SH-SY5Y (cell line): ENCODE results near the gene ZBTB20.

ENCODE experiments used
- GATA2 ChIP-seq: IDR thresholded peaks from 2 replicates; pipeline ENCODE4 v1.6.1; 2011; ENCODE audit warnings: mild to moderate bottlenecking, low read depth, low read length
- GATA3 ChIP-seq: IDR thresholded peaks from 2 replicates; pipeline ENCODE4 v1.6.1; 2011; ENCODE audit warnings: low read depth, mild to moderate bottlenecking, low read length, moderate library complexity

Gene ZBTB20

DNA sequence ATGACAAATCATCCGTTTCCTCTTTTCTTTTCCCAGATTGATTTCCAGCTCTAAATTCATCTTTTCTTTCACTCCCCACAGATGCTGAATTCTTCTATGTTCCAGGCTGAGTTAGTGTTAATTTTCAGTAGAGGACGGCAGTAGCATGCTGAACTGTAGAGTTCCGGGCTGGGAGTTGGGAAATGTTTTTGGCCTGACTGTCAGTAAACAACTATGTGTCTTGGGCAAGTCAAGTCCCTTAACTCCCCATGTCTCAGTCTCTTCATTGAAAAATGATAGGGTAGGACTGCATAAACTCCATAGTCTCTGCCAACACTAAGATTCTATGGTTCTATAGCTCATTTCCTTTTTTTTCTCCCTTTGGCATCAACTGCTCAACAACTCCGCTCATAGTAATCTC lies 519.3 kb downstream of the ZBTB20 start:
- TF ChIP-seq GATA3 (no peak), GATA2 (no peak)

DNA sequence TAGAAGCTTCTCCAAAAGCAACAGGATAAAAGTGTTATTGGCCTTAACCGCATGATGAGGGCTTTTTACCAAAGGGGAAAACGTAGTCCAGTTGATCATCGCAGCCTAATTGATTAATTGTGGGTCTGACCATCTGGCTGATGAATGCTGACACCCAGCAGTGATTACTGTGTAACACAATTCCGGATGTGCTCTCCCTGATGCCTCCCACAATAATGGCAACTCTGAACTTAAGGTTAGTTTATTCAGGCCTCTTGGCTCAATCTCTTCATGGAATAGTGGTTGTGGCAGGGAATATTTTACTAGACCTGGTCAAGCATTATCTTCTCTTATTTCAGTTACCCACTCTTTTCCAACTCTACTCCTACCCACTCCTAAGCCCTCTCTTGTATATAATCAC lies 520.3 kb downstream of the ZBTB20 start:
- no peak for TF ChIP-seq GATA2
- TF ChIP-seq GATA3, result no peak

DNA sequence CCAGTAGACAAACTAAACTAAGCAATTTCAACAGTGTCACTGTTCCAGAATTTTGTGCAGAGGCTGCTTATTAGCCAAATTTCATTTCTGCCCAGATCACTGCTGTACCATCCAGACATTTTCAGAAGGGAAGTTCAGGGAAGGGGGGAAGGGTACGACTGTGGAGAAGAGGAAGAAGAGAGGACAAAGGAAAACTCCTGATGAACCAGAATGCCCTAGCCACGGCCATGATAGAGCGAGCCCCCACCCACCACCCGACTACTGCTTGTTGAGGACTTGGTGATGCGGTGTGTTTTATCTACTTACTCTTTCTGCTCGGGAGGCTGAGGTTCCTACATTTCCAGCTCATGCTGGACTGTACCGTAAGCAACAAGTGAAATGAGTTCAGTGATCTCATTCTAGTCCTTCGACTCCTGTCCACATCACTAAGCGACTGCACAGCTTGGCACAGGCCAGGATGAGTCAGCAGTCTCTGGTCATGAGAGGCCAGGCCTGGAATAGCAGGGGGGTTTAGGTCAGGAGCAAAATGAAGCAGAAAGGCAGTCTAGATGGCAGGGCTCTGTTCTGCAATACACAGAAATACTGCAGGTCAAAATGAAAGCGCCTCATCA lies 522.4 kb downstream of the ZBTB20 start:
- TF ChIP-seq GATA3 (no peak), GATA2 (no peak)

DNA sequence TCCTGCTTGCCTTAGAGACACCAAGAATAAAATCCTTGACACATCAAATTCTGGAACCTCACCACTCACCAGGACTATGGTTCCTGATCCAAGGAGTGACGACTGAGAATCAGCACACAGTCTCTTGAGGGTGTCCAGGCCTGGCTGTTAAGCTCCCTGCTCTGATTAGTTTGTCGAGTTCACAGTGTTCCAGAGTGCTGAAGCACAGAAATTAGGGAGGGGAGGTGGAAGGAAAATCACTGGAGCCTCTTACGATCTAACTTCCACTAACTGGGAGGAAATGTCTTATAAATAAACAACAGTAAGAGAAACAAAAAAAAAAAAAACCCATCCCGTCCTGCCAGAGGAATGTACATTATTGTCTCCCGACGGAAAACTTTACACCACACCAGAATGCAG lies 523.0 kb downstream of the ZBTB20 start:
- TF ChIP-seq GATA2 (no peak), GATA3 (no peak)

DNA sequence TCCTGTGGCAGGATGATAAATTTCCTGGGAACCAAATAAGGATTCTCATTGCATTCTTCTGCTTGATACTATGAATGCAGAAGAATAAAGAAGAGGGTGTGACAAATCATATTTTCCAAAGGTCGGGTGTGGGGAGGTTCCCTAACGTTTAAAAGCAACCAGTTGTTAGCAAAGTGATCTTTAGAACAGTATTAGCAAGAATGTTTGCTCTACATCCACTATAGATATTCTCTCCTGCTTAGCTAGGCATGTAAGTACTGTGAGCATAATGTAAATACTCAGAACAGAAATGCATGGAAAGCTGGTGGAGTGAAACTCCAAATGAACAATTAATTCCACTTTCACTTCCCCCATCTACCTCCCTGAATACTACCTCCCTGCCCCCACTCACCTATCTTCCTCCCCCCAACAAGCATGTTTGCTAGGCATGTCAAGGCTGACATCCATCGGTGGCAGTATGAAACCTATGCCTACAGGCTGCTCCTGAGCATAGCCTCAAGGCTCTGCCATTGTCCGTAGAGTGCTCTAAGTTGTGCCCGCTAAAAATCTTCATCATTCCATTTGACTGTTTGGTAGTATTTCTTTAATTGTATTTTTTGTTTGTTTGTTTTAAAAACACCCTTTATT lies 523.6 kb downstream of the ZBTB20 start:
- no peak for TF ChIP-seq GATA2
- no peak for TF ChIP-seq GATA3

DNA sequence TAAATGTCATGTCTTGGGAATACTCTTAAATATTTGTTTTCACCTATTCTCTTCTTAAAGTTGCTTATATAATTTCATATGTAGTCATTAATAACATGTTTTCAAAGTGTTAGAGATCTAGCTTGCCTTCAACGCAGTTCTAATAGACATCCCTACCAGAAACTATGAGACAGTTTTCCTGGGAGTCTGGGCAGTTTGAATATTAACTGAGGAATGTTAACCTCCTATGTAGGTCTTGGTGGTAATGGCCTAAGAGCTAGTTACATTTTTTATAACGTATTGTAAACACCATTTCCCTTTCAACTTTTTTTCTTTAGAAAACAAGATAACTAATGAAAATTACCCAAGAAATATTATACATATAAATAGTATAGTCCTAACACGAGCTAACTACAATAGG lies 525.1 kb downstream of the ZBTB20 start:
- TF ChIP-seq GATA2 (no peak), GATA3 (no peak)

DNA sequence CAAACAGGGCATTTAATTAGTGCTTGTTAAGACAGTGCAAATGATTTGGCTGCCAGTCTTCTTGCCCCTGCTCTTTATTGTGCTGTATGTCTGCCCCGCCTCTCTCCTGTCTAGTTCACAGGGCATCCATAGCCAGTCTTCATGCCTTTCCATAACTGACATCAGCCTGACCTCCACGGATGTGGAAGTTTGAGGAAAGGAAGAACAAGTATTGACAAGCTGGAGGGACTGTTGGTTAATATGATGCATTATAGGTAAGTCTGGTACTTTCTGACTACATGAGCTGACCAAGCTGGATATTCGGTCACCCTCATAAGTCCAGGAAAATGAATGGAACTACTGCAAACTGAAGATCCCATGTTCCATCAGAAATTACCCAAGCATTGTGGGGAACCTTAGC lies 527.3 kb downstream of the ZBTB20 start:
- TF ChIP-seq GATA3 (no peak), GATA2 (no peak)

DNA sequence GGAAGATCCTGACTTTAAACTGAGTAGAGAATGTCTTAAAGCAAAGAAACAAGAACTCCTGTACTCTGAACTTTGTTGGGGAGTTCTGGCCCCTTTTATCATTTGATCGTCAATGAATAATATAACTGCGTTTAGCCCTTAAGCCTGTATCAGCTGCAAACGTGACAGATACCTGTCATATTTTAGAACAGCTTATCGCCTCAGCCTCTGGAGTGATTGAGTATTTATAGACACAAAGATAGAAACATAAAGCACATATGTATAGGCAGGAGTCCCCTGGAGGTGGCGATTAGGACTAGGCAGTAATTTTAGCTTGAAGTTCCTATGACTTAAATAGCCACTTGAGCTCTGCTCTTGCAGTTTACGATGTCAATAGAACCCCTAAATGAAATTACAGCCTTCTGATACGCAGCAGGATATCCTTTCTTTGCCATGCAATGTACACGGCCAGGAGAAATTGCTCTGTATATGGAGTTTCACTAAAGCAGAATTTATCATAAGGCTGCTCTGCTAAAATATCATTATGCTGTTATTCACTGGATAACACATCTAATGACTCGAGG lies 531.5 kb downstream of the ZBTB20 start:
- TF ChIP-seq GATA3 (no peak), GATA2 (no peak)

DNA sequence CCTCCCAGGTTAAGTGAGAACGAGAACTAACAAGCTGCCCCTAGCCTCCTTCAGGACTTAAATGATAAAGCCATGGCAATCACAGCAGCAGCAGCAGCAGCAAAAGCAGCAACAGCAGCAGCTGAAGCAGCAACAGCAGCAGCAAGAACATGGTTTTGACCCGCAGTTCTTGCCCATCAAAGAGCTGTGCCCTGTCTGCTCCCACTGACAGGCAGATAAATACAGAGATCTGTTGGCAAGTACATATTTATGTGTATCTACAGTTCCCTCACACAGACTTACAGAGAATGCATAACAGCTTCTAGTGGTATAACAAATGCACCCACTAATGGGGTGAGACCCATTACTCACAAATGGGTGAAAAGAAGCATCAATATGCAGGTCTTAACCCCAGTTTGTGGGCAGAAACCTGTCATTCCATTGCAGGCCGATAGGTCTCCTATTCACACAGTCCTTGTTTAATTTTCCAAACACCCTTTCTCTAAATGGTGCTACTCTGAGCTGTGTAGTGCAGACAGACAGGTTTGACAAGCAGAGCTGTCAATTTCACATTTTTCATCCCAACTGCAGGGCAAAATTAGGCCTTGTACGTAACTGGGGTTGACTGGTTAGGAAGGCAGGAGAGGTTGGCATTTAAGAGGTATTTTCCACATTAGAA lies 537.0 kb downstream of the ZBTB20 start:
- no peak for TF ChIP-seq GATA2
- no peak for TF ChIP-seq GATA3

DNA sequence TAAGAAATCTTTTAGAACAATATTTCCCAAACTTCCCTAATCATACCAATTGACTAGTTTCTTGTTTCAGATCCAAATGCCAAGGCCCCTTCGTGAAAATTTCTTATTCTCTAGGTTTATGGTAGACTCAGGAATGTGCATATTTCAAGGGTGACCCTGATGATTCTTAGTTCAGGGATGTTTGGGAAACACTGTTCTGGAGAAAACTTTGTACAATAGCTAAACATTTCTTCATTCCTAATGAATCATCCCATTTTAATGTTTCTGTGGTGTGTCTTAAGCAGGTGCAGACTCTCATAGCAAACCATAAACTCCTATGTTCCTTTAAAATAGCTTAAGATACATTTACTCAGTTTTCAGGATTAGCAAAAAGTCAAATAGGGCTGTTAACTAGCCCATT lies 538.8 kb downstream of the ZBTB20 start:
- TF ChIP-seq GATA3, result no peak
- no peak for TF ChIP-seq GATA2

DNA sequence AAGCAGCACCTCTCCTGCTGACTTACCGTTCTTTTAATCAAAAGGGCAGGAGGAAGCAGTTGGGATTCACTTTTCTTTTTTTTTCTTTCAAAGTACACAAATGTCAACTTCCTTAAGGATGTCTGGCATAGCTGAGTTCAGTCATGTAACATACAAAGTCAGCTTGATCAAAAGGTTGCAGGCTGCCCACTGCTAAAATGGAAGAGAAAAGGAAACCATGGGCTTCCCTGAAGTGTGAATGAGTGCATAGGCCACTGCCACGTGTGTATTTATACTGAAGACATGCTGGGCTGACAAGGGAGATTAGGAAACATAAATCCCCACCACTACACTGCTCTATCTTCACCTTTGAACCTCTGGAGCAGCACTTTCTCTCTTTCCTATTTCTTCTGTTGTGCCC lies 540.8 kb downstream of the ZBTB20 start:
- TF ChIP-seq GATA3, result no peak
- no peak for TF ChIP-seq GATA2

DNA sequence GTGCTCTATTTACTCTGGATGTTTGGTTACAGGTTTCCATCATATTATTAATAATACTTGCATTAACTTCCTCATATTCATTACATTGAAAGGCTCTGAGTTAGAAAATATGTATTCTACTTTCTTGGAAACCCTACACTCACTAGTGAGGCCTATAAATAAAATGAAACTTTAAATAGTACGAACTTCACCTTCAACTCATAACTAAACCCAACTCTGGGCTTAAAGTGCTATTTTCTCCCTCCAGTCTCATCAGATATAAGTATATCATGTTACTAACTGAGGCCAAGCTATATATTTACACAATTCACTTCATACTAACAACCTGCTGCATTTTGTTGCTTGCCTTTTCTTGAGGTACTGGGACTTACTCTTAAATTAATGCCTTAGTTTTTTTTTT lies 546.5 kb downstream of the ZBTB20 start:
- no peak for TF ChIP-seq GATA3
- TF ChIP-seq GATA2, result no peak

DNA sequence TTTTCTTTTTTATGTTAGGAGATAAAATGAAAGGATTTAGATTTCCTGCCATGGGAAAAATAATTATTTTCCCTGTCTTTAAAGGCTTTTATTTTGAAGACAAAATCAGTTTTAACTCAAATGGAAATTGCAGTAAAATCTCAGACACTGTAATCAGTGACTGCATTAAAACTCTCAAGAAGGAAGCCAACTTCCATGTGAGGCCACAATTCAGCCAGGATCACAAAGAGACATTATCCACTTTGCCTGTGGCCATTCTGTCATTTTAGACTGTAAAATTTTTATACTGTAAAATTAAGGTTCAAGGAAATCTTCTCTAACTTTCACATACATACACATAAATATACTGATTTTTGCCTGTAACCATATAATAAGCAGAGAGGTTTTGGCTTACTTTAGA lies 549.2 kb downstream of the ZBTB20 start:
- TF ChIP-seq GATA2, result no peak
- TF ChIP-seq GATA3, result no peak

DNA sequence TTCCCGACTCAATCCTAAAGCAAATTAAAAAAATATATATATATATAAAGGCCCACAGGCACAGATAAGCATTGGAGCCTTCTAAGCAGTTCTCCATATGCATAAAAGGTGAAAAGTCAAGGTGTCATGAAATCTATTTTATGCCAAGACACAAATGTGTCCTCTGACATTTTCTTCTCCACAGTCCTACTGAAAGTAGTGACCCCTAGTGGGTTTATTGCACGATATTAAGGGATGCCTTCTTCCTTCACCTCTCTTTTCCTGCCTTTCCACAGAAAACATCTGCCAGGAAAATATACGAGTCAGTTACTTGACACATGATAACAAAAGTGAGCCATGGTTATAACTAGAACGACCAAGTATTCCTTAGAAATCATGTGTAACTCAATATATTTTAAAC lies 550.1 kb downstream of the ZBTB20 start:
- TF ChIP-seq GATA2 (no peak), GATA3 (no peak)

DNA sequence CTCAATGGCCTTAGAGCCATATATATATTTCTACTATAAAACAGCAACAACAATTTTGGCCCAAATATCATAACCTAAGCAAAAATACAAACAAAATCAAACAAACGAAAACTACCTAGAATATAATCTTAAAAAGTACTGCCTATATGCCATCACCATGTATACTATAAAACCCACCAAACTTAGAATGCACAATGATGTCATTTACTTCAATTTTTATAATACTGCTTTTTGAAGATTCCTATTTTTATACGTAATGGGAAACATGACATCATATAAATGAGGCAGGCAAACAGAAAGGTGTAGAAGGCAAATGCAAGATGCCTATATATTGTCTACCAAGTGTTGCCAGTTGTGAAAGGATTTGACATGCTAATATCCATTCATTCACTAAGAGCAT lies 550.9 kb downstream of the ZBTB20 start:
- no peak for TF ChIP-seq GATA2
- TF ChIP-seq GATA3, result no peak

DNA sequence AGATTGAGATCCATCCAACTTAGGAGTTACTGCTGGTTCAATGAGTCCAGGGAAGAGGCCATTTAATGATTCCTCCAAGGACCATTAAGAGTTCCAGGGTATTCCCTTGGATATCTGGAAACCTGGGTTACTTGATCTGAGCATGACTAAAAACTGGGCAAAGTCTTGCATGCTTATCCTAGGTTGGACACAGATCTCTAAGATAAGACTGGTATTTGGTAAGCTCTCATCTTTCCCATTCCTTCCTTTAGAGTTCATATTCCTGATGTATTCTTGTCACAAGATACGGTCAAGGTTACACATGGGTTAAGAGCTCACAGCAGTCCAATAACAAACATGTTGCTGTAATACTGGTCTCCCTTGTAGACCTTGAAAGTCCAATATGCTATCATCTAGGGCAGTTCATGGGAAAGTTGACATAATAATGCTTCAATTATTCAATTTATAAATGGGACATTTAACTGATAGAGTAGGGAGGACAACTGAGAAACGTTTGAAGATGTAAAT lies 551.5 kb downstream of the ZBTB20 start:
- TF ChIP-seq GATA3, result no peak
- TF ChIP-seq GATA2, result no peak
